Measurements from ENCODE around the gene LBX1.

The LBX1 gene

GRCh38 chr10:101270763-101271162 is 41.5 kb upstream of the LBX1 start:
- no peaks in the 10 kb centered on the region for H3K9me3 ChIP-seq (ENCODE audit: severe bottlenecking)
- no peak for ATAC-seq (ENCODE audit: low read depth)
- TF ChIP-seq CTCF (IDR thresholded peaks at IDR 0.05; ENCODE audit: poor library complexity, severe bottlenecking), result no peak
- DNase-seq (ENCODE audit: low spot score), result no peak
- H3K36me3 ChIP-seq (ENCODE audit: low read depth), result no peaks in the 10 kb centered on the region
- H3K4me1 ChIP-seq (ENCODE audit: insufficient read depth, poor library complexity, severe bottlenecking), result no peaks in the 10 kb centered on the region
- H3K27me3 ChIP-seq (ENCODE audit: insufficient read depth, poor library complexity, severe bottlenecking), result no peaks in the 10 kb centered on the region
- no peak overlapping the region for H3K4me3 ChIP-seq (ENCODE audit: severe bottlenecking)
- no peak overlapping the region for H3K27ac ChIP-seq (ENCODE audit: poor library complexity, severe bottlenecking)

GRCh38 chr10:101267776-101268175 is 38.5 kb upstream of the LBX1 start:
- no peaks in the 10 kb centered on the region for H3K36me3 ChIP-seq (ENCODE audit: low read depth)
- ATAC-seq (ENCODE audit: low read depth), result no peak

DNA sequence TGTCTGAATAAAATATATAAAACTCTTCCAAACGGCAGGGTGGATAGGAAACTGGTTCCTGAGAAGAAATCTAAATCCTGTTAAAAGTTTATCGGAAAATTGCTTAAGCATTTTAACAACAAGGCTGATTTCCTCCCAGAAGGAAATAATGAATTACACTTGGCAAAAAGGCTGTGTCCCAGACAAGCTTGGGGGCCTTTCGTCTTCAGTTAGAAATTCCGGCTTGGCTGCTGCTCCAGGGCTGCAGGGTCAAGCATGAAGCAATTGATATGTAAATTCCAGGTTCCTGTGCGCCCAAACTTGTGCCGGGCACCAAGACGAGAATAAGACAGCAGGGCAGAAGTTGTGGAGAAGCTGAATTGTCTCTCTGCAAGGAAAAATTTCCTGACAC is 38.0 kb upstream of the LBX1 start:
- H3K4me1 ChIP-seq (ENCODE audit: insufficient read depth, poor library complexity, severe bottlenecking), result no peaks in the 10 kb centered on the region
- no peak overlapping the region for H3K4me3 ChIP-seq (ENCODE audit: severe bottlenecking)
- no peaks in the 10 kb centered on the region for H3K9me3 ChIP-seq (ENCODE audit: severe bottlenecking)
- no peak for ATAC-seq (ENCODE audit: low read depth)
- no peak overlapping the region for H3K27ac ChIP-seq (ENCODE audit: poor library complexity, severe bottlenecking)
- no peak for DNase-seq (ENCODE audit: low spot score)
- no peaks in the 10 kb centered on the region for H3K27me3 ChIP-seq (ENCODE audit: insufficient read depth, poor library complexity, severe bottlenecking)
- H3K36me3 ChIP-seq (ENCODE audit: low read depth), result no peaks in the 10 kb centered on the region
- TF ChIP-seq CTCF (IDR thresholded peaks at IDR 0.05; ENCODE audit: poor library complexity, severe bottlenecking), result no peak

More at GRCh38 chr10:101267776-101268175, 38.5 kb upstream of the LBX1 start:
- Histone ChIP-seq H3K4me3 (ENCODE audit: severe bottlenecking) (no peak overlapping the region), H3K9me3 (ENCODE audit: severe bottlenecking) (no peaks in the 10 kb centered on the region), H3K27me3 (ENCODE audit: insufficient read depth, poor library complexity, severe bottlenecking) (no peaks in the 10 kb centered on the region), H3K4me1 (ENCODE audit: insufficient read depth, poor library complexity, severe bottlenecking) (no peaks in the 10 kb centered on the region), H3K27ac (ENCODE audit: poor library complexity, severe bottlenecking) (no peak overlapping the region)
- DNase-seq (ENCODE audit: low spot score), result no peak
- no peak for TF ChIP-seq CTCF (IDR thresholded peaks at IDR 0.05; ENCODE audit: poor library complexity, severe bottlenecking)

- ATAC-seq (ENCODE audit: low read depth), result no peak
- no peak overlapping the region for H3K27ac ChIP-seq (ENCODE audit: poor library complexity, severe bottlenecking)
- no peak for TF ChIP-seq CTCF (IDR thresholded peaks at IDR 0.05; ENCODE audit: poor library complexity, severe bottlenecking)
These were observed 37.4 kb upstream of the LBX1 start for GRCh38 chr10:101266381-101267289.

GRCh38 chr10:101263150-101263752 is 34.0 kb upstream of the LBX1 start:
- no peaks in the 10 kb centered on the region for H3K27me3 ChIP-seq (ENCODE audit: insufficient read depth, poor library complexity, severe bottlenecking)
- H3K4me1 ChIP-seq (ENCODE audit: insufficient read depth, poor library complexity, severe bottlenecking), result no peaks in the 10 kb centered on the region
- TF ChIP-seq CTCF (IDR thresholded peaks at IDR 0.05; ENCODE audit: poor library complexity, severe bottlenecking), result no peak
- no peak overlapping the region for H3K27ac ChIP-seq (ENCODE audit: poor library complexity, severe bottlenecking)
- H3K9me3 ChIP-seq (ENCODE audit: severe bottlenecking), result no peaks in the 10 kb centered on the region
- DNase-seq (ENCODE audit: low spot score) (no peak), ATAC-seq (ENCODE audit: low read depth) (no peak)
- no peak overlapping the region for H3K4me3 ChIP-seq (ENCODE audit: severe bottlenecking)
- H3K36me3 ChIP-seq (ENCODE audit: low read depth), result no peaks in the 10 kb centered on the region

More at GRCh38 chr10:101266381-101267289, 37.4 kb upstream of the LBX1 start:
- no peaks in the 10 kb centered on the region for H3K4me1 ChIP-seq (ENCODE audit: insufficient read depth, poor library complexity, severe bottlenecking)
- H3K9me3 ChIP-seq (ENCODE audit: severe bottlenecking), result no peaks in the 10 kb centered on the region
- DNase-seq (ENCODE audit: low spot score), result no peak
- no peaks in the 10 kb centered on the region for H3K36me3 ChIP-seq (ENCODE audit: low read depth)
- no peaks in the 10 kb centered on the region for H3K27me3 ChIP-seq (ENCODE audit: insufficient read depth, poor library complexity, severe bottlenecking)
- no peak overlapping the region for H3K4me3 ChIP-seq (ENCODE audit: severe bottlenecking)
